Activated CD4-positive, alpha-beta T cell treated with anti-CD3 and anti-CD28 coated beads, Interleukin-2, amount 50 U/mL, for 48 hours (primary cell): ENCODE measurements around the gene UBFD1.
"Not testable (repeated sequence)": the region's sequence is repeated elsewhere in the genome, so short reads cannot be mapped to it uniquely, and the experiment has no call there.

Experiments
- DNase-seq, 2 experiments: peaks; one replicate each; pipeline ENCODE4 v3.0.0-alpha.2; 2020

The UBFD1 gene

GRCh38 chr16:23527961-23528643 is 29.4 kb upstream of the UBFD1 start:
- no peak for DNase-seq

- DNase-seq: no peak
Observed at GRCh38 chr16:23528644-23529310, 28.8 kb upstream of the UBFD1 start.

- DNase-seq: no peak
Observed at GRCh38 chr16:23530062-23530461, 27.5 kb upstream of the UBFD1 start.

GRCh38 chr16:23532448-23532847 is 25.1 kb upstream of the UBFD1 start:
- DNase-seq: no peak

GRCh38 chr16:23534868-23535860 is 22.4 kb upstream of the UBFD1 start:
- no peak for DNase-seq

- no peak for DNase-seq
Observed at GRCh38 chr16:23535901-23536300, 21.6 kb upstream of the UBFD1 start.

GRCh38 chr16:23537390-23537789 is 20.1 kb upstream of the UBFD1 start:
- DNase-seq: no peak

- DNase-seq: no peak
Observed at GRCh38 chr16:23538919-23539278, 18.6 kb upstream of the UBFD1 start.

GRCh38 chr16:23539984-23540816 is 17.3 kb upstream of the UBFD1 start:
- no peak for DNase-seq

GRCh38 chr16:23540817-23541178 is 16.7 kb upstream of the UBFD1 start:
- not testable (repeated sequence) for DNase-seq

- no peak for DNase-seq
Observed at GRCh38 chr16:23544436-23544835, 13.1 kb upstream of the UBFD1 start.

- no peak for DNase-seq
Observed at GRCh38 chr16:23549938-23550337, 7.6 kb upstream of the UBFD1 start.

GRCh38 chr16:23552161-23552560 is 5.4 kb upstream of the UBFD1 start:
- no peak for DNase-seq

GRCh38 chr16:23554536-23554935 is 3.0 kb upstream of the UBFD1 start:
- DNase-seq: no peak

GRCh38 chr16:23557779-23558702 is 514 bp downstream of the UBFD1 start:
- DNase-seq: peak; percentile 21 to 27

GRCh38 chr16:23561586-23561985 is 4.1 kb downstream of the UBFD1 start:
- DNase-seq: no peak

GRCh38 chr16:23562505-23562904 is 5.0 kb downstream of the UBFD1 start:
- no peak for DNase-seq

- no peak for DNase-seq
Observed at GRCh38 chr16:23563186-23563585, 5.7 kb downstream of the UBFD1 start.

GRCh38 chr16:23564575-23565363 is 7.2 kb downstream of the UBFD1 start:
- no peak for DNase-seq

GRCh38 chr16:23566724-23567123 is 9.2 kb downstream of the UBFD1 start:
- DNase-seq: no peak

- DNase-seq: no peak
Observed at GRCh38 chr16:23567602-23568001, 10.1 kb downstream of the UBFD1 start.
